Limb (tissue), 2 donors: Measurements from ENCODE around the gene AGAP2.
A peak's percentile ranks its signal among the peaks of the same experiment; 100 is the strongest.
"Not testable (repeated sequence)": the region's sequence is repeated elsewhere in the genome, so short reads cannot be mapped to it uniquely, and the experiment has no call there.

Source experiments
- DNase-seq, 2 donors: peaks; one replicate each; pipeline ENCODE4 v3.0.0-alpha.2; 2016; ENCODE audit errors: extremely low spot score in 2 of 2

Gene AGAP2

DNA sequence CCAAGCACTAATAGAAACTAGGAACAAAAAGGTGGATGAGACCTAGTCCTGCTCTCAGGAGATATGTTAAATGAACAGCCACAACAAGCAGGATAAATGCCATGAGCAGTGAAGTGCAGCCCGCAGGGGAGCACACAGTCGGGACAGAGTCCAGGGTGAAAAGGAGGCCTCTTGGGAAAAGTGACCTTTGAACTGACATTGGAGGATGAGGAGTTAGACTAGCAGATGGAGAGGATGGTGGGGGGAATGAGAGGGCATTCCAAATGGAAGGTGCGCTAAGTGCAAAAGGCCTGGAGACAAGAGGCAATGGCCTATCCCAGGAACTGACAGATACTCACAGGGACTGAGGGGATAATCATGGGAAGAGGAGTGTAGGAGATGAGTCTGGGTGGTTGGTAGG, 40.1 kb downstream of the AGAP2 start:
- no peak for DNase-seq

DNA sequence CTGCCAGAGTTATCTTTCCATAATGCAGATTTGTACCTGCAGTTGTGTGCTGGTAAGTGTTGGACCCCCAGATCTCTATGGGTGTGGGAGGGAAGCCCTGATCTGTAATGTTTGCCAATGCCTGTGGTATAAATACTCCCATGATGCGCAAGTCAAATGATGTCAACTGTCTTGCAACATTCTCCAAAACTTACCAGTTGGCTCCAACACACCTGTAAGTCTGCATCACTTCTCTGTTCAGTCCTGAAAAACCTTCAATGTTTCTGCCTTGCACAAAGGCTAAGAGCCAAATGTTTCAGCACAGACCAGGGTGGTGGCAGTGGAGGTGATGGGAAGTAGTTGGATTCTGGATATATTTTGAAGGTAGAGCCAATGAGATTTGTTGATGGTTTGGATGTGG, 41.5 kb downstream of the AGAP2 start:
- DNase-seq = no peak

DNA sequence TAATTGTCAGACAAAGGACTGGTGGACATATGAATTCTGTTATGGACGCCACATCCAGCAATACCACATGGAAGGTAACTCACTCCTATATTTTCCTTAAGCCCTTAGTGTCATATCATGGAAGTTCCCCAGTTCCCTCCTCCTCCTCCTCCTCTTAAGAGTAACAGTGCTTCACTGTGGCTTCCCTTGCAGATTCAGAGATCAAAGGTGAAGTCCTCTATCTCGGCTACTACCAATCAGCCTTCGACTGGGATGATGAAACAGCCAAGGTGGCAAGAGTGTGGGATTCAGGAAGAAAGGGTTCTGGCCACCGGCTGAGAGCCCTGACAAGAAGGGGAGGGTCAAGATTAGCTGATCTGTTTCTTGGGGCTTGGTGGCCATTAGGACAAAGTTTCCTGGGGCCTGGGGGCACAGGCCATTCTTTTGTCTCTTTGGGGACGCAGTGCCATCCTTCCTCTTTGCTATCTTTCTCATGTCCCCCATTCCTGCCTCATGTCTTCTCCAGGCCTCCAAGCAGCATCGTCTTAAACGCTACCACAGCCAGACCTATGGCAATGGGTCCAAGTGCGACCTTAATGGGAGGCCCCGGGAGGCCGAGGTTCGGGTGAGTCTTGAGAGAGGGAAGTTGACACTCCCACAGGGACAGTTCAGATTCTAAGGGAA, 42.6 kb downstream of the AGAP2 start:
- no peak for DNase-seq

DNA sequence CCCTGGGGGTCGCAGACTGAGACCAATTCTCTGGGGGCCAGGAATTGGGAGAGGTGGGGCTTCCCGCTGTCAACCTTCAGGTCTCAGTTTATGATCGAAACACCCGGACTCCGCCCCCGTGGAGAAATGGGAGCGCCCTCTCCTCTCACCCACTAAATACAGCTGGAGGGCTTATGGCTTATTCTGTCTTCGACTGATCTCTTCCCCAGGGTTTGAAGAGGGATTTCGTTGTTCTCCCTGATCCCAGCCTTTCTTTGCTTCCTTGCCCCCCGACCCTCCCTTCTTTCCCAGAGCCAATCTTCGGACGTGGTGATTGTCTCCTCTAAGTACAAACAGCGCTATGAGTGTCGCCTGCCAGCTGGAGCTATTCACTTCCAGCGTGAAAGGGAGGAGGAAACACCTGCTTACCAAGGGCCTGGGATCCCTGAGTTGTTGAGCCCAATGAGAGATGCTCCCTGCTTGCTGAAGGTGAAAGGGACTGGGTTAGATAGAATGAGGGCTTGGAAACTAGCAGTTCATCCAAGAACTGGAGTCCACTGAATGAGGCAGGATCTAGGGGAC, 44.0 kb downstream of the AGAP2 start:
- no peak for DNase-seq

DNA sequence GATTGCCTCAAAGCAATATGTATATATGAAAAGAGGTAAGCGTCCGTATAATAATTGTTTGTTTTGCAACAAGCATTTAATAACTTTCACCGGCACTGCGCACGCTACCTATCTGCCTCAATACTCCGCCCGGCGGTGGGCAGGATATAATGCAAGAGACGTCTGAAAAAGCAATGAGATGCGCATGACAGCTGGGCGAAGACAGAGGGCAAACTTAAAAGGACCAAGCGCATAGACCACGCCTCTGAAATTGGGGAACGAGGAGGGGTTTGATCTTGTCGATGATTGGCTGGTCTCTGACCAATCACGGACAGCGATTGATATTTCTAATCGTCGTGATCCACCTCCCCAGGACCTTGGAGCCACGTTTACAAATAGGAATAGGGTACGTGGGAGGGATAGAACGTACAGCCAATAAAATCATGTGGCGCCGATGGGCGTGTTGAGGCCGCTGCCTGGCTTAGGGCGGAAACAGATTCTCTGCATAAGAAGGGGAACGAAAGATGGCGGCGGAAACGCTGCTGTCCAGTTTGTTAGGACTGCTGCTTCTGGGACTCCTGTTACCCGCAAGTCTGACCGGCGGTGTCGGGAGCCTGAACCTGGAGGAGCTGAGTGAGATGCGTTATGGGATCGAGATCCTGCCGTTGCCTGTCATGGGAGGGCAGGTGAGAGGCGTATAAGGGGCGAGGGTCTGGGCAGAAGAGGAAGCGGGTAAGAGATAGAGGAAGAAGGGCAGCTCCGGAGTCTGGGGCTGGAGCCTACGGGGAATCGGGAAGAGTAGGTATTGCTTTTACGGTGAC, 44.7 kb downstream of the AGAP2 start, which contains the start of gene OS9:
TSS of gene OS9 (plus strand) at position 474 of the 800 bp plus-strand sequence. CDS start at position 504, 30 bp downstream.
- DNase-seq = peak; percentile 93 to 100

DNA sequence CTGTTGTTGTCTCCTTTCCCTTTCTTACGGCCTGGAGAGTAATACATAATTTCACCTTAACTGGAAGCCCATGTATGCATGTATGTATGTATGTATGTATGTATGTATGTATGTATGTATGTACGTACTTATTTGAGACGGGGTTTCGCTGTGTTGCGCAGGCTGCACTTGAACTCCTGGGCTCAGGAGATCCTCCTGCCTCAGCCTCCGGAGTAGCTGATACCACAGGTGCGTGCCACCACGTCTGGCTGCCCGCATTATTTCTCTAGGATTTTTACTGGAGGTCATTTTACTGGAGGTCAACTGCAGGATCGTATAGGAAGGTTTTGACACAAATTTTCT, 45.3 kb downstream of the AGAP2 start:
- no peak for DNase-seq

DNA sequence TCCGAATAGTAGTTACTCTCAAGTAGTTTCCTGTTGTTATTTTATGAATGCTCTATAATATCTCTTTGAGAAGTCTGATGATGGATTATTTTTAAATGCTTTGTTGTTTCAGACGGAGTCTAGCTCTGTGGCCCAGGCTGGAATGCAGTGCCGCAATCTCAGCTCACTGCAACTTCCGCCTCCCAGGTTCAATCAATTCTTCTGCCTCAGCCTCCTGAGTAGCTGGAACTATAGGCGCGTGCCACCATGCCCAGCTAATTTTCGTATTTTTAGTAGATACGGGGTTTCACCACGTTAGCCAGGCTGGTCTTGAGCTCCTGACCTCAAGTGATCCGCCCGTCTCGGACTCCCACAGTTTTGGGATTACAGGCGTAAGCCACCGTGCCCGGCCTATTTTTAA, 46.0 kb downstream of the AGAP2 start:
- DNase-seq = no peak

DNA sequence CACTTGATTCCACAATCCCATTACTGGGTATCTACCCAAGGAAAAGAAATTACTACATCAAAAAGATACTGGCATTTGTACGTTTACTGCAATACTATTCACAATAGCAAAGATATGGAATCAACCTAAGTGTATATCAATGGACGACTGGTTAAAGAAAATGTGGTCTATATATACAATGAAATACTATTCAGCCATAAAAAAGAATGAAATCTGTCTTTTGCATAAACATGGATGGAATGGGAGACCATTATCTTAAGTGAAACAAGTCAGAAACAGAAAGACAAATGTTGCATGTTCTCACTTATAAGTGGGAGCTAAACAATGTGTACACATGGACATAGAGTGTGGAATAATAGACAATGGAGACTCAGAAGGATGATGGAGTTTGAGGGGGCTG, 49.6 kb downstream of the AGAP2 start:
- no peak for DNase-seq

DNA sequence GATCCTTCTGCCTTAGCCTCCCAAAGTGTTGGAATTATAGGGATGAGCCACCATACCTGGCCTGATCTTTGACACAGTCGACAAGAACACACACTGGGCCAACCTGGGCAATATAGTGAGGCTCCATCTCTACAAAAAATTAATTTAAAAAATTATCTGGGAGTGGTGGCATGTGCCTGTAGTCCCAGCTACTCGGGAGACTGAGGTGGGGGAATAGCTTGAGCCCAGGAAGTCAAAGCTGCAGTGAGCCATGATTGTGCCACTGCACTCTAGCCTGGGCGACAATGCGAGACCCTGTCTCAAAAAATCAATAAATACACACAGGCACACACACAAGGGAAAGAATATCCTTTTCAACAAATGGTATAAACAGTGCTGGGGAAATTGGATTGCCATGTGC, 50.7 kb downstream of the AGAP2 start:
- no peak for DNase-seq

DNA sequence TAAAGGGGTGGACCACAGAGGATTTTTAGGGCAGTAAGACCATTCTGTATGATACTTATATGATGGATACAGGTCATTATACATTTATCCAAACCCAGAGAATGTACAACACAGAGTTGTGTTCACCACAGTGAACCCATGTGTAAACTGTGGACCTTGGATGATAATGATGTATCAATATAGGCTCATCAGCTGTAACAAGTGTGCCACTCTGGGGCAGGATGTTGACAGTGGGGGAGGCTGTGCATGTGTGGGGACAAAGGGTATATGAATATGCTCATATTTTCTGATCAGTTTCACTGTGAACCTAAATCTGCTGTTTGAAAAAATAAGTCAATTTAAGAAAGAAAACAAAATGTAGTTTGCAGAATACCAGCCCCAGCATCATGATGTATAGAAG, 58.8 kb downstream of the AGAP2 start:
- no peak for DNase-seq

DNA sequence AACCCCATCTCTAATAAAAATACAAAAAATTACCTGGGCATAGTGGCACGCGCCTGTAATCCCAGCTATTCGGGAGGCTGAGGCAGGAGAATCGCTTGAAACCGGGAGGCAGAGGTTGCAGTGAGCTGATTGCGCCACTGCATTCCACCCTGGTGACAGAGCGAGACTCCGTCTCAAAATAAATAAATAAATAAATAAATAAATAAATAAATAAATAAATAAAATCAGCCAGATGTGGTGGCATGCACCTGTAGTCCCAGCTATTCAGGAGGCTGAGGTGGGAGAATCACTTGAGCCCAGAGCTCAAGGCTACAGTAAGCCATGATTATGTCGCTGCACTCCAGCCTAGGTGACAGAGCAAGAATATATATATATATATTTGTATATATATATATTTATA, 60.6 kb downstream of the AGAP2 start:
- not testable (repeated sequence) for DNase-seq

DNA sequence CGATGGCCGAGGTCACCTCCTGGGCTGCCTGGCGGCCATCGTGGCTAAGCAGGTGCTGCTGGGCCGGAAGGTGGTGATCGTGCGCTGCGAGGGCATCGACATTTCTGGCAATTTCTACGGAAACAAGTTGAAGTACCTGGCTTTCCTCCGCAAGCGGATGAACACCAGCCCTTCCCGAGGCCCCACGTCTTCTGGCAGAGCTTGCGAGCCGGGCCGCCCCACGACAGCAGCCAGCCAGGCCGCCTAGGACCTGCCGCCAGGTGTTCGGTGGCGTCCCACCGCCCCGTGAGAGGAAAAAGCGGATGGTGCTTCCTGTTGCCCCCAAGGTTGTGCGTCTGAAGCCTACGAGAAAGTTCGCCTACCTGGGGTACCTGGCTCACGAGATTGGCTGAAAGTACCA, 63.9 kb downstream of the AGAP2 start:
- DNase-seq = no peak
